Uterus (tissue), 2 donors: ENCODE data around the gene NACC2.

Source experiments
- POLR2A ChIP-seq, 2 donors: fragments of 450-650 bp; IDR thresholded peaks; one replicate each; pipeline ENCODE4 v1.6.1; 2016; ENCODE audit warnings: antibody characterized with exemption in 2 of 2, mild to moderate bottlenecking in 1 of 2, moderate library complexity in 1 of 2
- TF ChIP-seq, protein P1 (sequence below), 4 experiments: fragments of 200-600 bp in 2 of 4; fragments of 450-650 bp in 2 of 4; sonication (generic) in 2 of 4; IDR thresholded peaks; one replicate each; pipeline ENCODE4 v1.5.1; 2016 to 2019; ENCODE audit warnings: antibody characterized with exemption in 4 of 4, mild to moderate bottlenecking in 2 of 4, moderate library complexity in 1 of 4

DNA sequence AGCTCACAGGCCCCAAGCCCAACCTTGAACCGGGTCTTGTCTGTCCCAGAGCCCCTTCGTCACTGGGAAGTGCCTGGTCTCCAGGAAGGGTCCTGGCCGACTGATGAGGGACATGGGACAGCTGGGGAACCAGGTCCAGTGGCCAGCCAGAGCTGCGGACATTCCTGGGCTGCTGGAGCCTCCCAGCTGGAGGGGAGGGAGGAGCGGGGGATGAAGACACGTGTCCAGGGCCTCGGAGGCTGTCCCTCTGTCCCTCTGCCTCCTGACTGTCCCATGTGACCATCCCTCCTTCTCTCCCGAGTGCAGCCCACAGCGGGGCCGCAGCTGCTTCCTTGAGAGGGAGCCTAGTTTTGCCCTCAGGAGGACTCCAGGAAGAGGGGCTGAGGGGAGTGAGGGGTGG, 92.2 kb downstream of the NACC2 start:
- TF ChIP-seq POLR2A (IDR thresholded peaks at IDR 0.05) = no peak
- TF ChIP-seq, protein P1, sequence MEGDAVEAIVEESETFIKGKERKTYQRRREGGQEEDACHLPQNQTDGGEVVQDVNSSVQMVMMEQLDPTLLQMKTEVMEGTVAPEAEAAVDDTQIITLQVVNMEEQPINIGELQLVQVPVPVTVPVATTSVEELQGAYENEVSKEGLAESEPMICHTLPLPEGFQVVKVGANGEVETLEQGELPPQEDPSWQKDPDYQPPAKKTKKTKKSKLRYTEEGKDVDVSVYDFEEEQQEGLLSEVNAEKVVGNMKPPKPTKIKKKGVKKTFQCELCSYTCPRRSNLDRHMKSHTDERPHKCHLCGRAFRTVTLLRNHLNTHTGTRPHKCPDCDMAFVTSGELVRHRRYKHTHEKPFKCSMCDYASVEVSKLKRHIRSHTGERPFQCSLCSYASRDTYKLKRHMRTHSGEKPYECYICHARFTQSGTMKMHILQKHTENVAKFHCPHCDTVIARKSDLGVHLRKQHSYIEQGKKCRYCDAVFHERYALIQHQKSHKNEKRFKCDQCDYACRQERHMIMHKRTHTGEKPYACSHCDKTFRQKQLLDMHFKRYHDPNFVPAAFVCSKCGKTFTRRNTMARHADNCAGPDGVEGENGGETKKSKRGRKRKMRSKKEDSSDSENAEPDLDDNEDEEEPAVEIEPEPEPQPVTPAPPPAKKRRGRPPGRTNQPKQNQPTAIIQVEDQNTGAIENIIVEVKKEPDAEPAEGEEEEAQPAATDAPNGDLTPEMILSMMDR (IDR thresholded peaks at IDR 0.05) = no peak
